H1 (cell line): ENCODE measurements around the gene OTUD1. TPM values are rescaled to one million over a fixed set of nuclear protein-coding genes. Genes with fewer than 3 reads are reported as not detected.

Experiments
- CTCF ChIA-PET: fragments of 300-600 bp; sonication (Branson Sonifier 250); formaldehyde crosslinking; loops from one replicate; lab custom pipeline; 2021; ENCODE audit not compliant: partially characterized antibody; lab: Charles Lee
- POLR2A ChIA-PET: fragments of 300-600 bp; sonication (Branson Sonifier 250); formaldehyde crosslinking; loops from one replicate; lab custom pipeline; 2021; ENCODE audit warnings: inconsistent platforms; ENCODE audit not compliant: partially characterized antibody; lab: Charles Lee
- DNase-seq, 2 experiments: peaks; one replicate each; pipeline versions ENCODE4 v3.0.0 to v3.0.0-alpha.2; 2010 to 2022; ENCODE audit warnings: low spot score in 2 of 2, low read depth in 1 of 2, mixed read lengths in 1 of 2
- FAIRE-seq: peaks from 2 replicates; lab custom pipeline; 2011; peaks lifted over from hg19 to GRCh38; lab: Jason Lieb, UNC
- H2AFZ ChIP-seq: 2 replicates; pipeline ENCODE4 v1.8.1; 2012; ENCODE audit warnings: low read length, inconsistent platforms
- H2AK5ac ChIP-seq: 2 replicates; pipeline ENCODE4 v1.6.1; 2013; ENCODE audit warnings: low read depth, low read length
- H2BK120ac ChIP-seq: replicated peaks from 2 replicates; pipeline ENCODE3; 2013; ENCODE audit warnings: low read depth, low read length, inconsistent platforms
- H2BK12ac ChIP-seq: 2 replicates; pipeline ENCODE4 v1.6.1; 2013; ENCODE audit warnings: low read depth, low read length
- H2BK15ac ChIP-seq: 2 replicates; pipeline ENCODE4 v1.6.1; 2013; ENCODE audit warnings: low read length
- H2BK20ac ChIP-seq: 2 replicates; pipeline ENCODE4 v1.6.1; 2013; ENCODE audit warnings: low read length
- H2BK5ac ChIP-seq: 2 replicates; pipeline ENCODE4 v1.6.1; 2013; ENCODE audit warnings: low read depth, low read length
- H3K14ac ChIP-seq: 2 replicates; pipeline ENCODE4 v1.6.1; 2013; ENCODE audit warnings: inconsistent platforms; ENCODE audit not compliant: insufficient read length
- H3K18ac ChIP-seq: 2 replicates; pipeline ENCODE4 v1.6.1; 2013; ENCODE audit warnings: low read length; ENCODE audit errors: extremely low read depth
- H3K23ac ChIP-seq: 2 replicates; pipeline ENCODE4 v1.6.1; 2013; ENCODE audit warnings: inconsistent platforms; ENCODE audit not compliant: insufficient read length
- H3K23me2 ChIP-seq: 2 replicates; pipeline ENCODE4 v1.6.1; 2013; ENCODE audit warnings: low read depth, low read length
- H3K27ac ChIP-seq: 2 replicates; pipeline ENCODE4 v1.6.1; 2011; ENCODE audit warnings: low read depth, low read length, inconsistent platforms
- H3K27me3 ChIP-seq, 4 experiments: replicated peaks in 1 of 4; 1 replicate in 1 of 4; 2 replicates in 3 of 4; pipeline versions ENCODE4 v1.6.1 to v1.8.1; 2011 to 2013; ENCODE audit warnings: low read length in 3 of 4, mild to moderate bottlenecking in 3 of 4, inconsistent platforms in 2 of 4, mixed read lengths in 2 of 4, moderate library complexity in 1 of 4; ENCODE audit not compliant: control insufficient read depth in 3 of 4, insufficient read depth in 3 of 4; ENCODE audit errors: extremely low read depth in 1 of 4
- H3K36me3 ChIP-seq, 4 experiments: 2 replicates each; pipeline versions ENCODE4 v1.6.1 to v1.8.1; 2011 to 2013; ENCODE audit warnings: mild to moderate bottlenecking in 4 of 4, low read length in 3 of 4, moderate library complexity in 2 of 4, control low read depth in 1 of 4, inconsistent platforms in 1 of 4; ENCODE audit not compliant: insufficient read depth in 4 of 4, control insufficient read depth in 2 of 4
- H3K4ac ChIP-seq: replicated peaks from 2 replicates; pipeline ENCODE3; 2013; ENCODE audit warnings: low read length, low read depth, mixed read lengths, inconsistent platforms; ENCODE audit not compliant: insufficient read length
- H3K4me1 ChIP-seq, 4 experiments: replicated peaks in 1 of 4; 1 replicate in 1 of 4; 2 replicates in 3 of 4; pipeline versions ENCODE4 v1.6.1 to v1.8.1; 2011 to 2013; ENCODE audit warnings: low read length in 3 of 4, inconsistent platforms in 2 of 4, mixed read lengths in 1 of 4; ENCODE audit not compliant: insufficient read depth in 4 of 4, control insufficient read depth in 3 of 4
- H3K4me2 ChIP-seq, 2 experiments: 2 replicates each; pipeline versions ENCODE4 v1.6.1 to v1.8.1; 2011 to 2013; ENCODE audit warnings: low read depth in 2 of 2, low read length in 2 of 2, control low read depth in 1 of 2, inconsistent platforms in 1 of 2, mild to moderate bottlenecking in 1 of 2; ENCODE audit not compliant: insufficient read depth in 1 of 2
- H3K4me3 ChIP-seq, 4 experiments: fragments of 200-600, 300-600 bp in 1 of 4; sonication (generic), shearing (Covaris generic), sonication (Bioruptor Twin) in 1 of 4; 2 replicates each; pipeline versions ENCODE4 v1.5.1 to v1.8.1; 2011 to 2016; ENCODE audit warnings: low read length in 4 of 4, low read depth in 3 of 4, control low read depth in 2 of 4, inconsistent platforms in 2 of 4, mild to moderate bottlenecking in 2 of 4, mixed read lengths in 1 of 4, moderate library complexity in 1 of 4; ENCODE audit not compliant: insufficient read depth in 2 of 4; ENCODE audit errors: extremely low read depth in 1 of 4
- H3K56ac ChIP-seq: replicated peaks from 2 replicates; pipeline ENCODE3; 2013; ENCODE audit warnings: low read depth, mild to moderate bottlenecking, mixed read lengths, low read length, inconsistent platforms; ENCODE audit not compliant: insufficient read length
- H3K79me1 ChIP-seq: 2 replicates; pipeline ENCODE4 v1.6.1; 2013; ENCODE audit warnings: low read depth, low read length, control low read depth
- H3K79me2 ChIP-seq, 2 experiments: 2 replicates each; pipeline versions ENCODE4 v1.6.1 to v1.8.1; 2012 to 2013; ENCODE audit warnings: low read length in 2 of 2, mild to moderate bottlenecking in 2 of 2, inconsistent platforms in 1 of 2; ENCODE audit not compliant: insufficient read depth in 2 of 2, control insufficient read depth in 1 of 2
- H3K9ac ChIP-seq, 4 experiments: replicated peaks in 1 of 4; 1 replicate in 1 of 4; 2 replicates in 3 of 4; pipeline versions ENCODE4 v1.6.1 to v1.8.1; 2011 to 2013; ENCODE audit warnings: low read depth in 3 of 4, low read length in 3 of 4, control low read depth in 2 of 4, mild to moderate bottlenecking in 2 of 4, moderate library complexity in 2 of 4, inconsistent platforms in 1 of 4; ENCODE audit errors: extremely low read depth in 1 of 4
- H3K9me3 ChIP-seq, 2 experiments: 2 replicates each; pipeline versions ENCODE4 v1.6.1 to v1.8.1; 2012 to 2013; ENCODE audit warnings: mild to moderate bottlenecking in 2 of 2, moderate library complexity in 2 of 2, control low read depth in 1 of 2, inconsistent platforms in 1 of 2, low read depth in 1 of 2, low read length in 1 of 2, mixed read lengths in 1 of 2; ENCODE audit not compliant: insufficient read depth in 2 of 2
- H4K20me1 ChIP-seq, 2 experiments: replicated peaks in 1 of 2; 2 replicates each; pipeline versions ENCODE3 to v1.8.1; 2011 to 2013; ENCODE audit warnings: inconsistent platforms in 2 of 2, low read length in 2 of 2, mild to moderate bottlenecking in 1 of 2; ENCODE audit not compliant: insufficient read depth in 2 of 2, control insufficient read depth in 1 of 2
- H4K5ac ChIP-seq: 2 replicates; pipeline ENCODE4 v1.6.1; 2013; ENCODE audit warnings: low read length, low read depth, mixed read lengths, inconsistent platforms; ENCODE audit not compliant: insufficient read length
- H4K8ac ChIP-seq: 2 replicates; pipeline ENCODE4 v1.8.0; 2013; ENCODE audit warnings: mild to moderate bottlenecking, moderate library complexity, low read length, inconsistent platforms; ENCODE audit not compliant: insufficient read depth; ENCODE audit errors: extremely low read depth
- H4K91ac ChIP-seq: replicated peaks from 2 replicates; pipeline ENCODE3; 2013; ENCODE audit warnings: low read length, mixed read lengths, inconsistent platforms; ENCODE audit not compliant: insufficient read length
- BRCA1 ChIP-seq: IDR thresholded peaks from 2 replicates; pipeline ENCODE4 v1.6.1; 2012; ENCODE audit warnings: low read depth, low read length, improper control_type of control experiment
- CHD2 ChIP-seq: IDR thresholded peaks from 2 replicates; pipeline ENCODE4 v1.6.1; 2012; ENCODE audit warnings: low read length, improper control_type of control experiment
- EP300 ChIP-seq, 2 experiments: IDR thresholded peaks; 1 replicate in 1 of 2; 2 replicates in 1 of 2; pipeline ENCODE4 v1.6.1; 2011 to 2012; ENCODE audit warnings: low read depth in 2 of 2, low read length in 2 of 2, mild to moderate bottlenecking in 2 of 2, borderline replicate concordance in 1 of 2, inconsistent platforms in 1 of 2, moderate library complexity in 1 of 2
- EZH2 ChIP-seq: fragments of 200-600 bp; sonication (generic); IDR thresholded peaks from 2 replicates; pipeline ENCODE4 v1.7.1; 2012; ENCODE audit warnings: low read depth, mild to moderate bottlenecking, moderate library complexity, low read length, inconsistent platforms; ENCODE audit not compliant: severe bottlenecking
- KDM4A ChIP-seq: IDR thresholded peaks from one replicate; pipeline ENCODE4 v1.7.1; 2012; ENCODE audit warnings: low read depth, mild to moderate bottlenecking, moderate library complexity, low read length, inconsistent platforms; ENCODE audit not compliant: severe bottlenecking
- NRF1 ChIP-seq: IDR thresholded peaks from 2 replicates; pipeline ENCODE4 v1.6.1; 2011; ENCODE audit warnings: mild to moderate bottlenecking, low read depth, low read length, improper control_type of control experiment
- SIN3A ChIP-seq, 2 experiments: IDR thresholded peaks in 1 of 2; conservative IDR thresholded peaks in 1 of 2; 2 replicates each; pipeline ENCODE4 v1.6.1; 2011 to 2012; ENCODE audit warnings: low read length in 2 of 2, improper control_type of control experiment in 1 of 2, low read depth in 1 of 2, mild to moderate bottlenecking in 1 of 2
- SP1 ChIP-seq: IDR thresholded peaks from 2 replicates; pipeline ENCODE4 v1.6.1; 2011; ENCODE audit warnings: low read depth, low read length
- SP2 ChIP-seq: IDR thresholded peaks from 2 replicates; pipeline ENCODE4 v1.6.1; 2012; ENCODE audit warnings: mild to moderate bottlenecking, low read length, inconsistent platforms
- TAF1 ChIP-seq: IDR thresholded peaks from 2 replicates; pipeline ENCODE4 v1.6.1; 2011; ENCODE audit warnings: mild to moderate bottlenecking, low read depth, low read length
- WGBS, 2 experiments: shearing (Covaris generic) in 1 of 2; methylation state at CpG; one replicate each; pipeline versions ENCODE4 v1.1.6 to v1.1.7; 2013 to 2015; ENCODE audit warnings: low lambda C conversion rate in 2 of 2, mixed read lengths in 2 of 2, inconsistent platforms in 1 of 2, low coverage in 1 of 2, missing lambda C conversion rate in 1 of 2; ENCODE audit not compliant: insufficient replicate concordance in 2 of 2, insufficient coverage in 1 of 2, insufficient read length in 1 of 2; ENCODE audit errors: extremely low coverage in 1 of 2, missing lambda C conversion rate in 1 of 2; 5-methylcytosine and 5-hydroxymethylcytosine counted together
- polyA plus RNA-seq, 7 experiments: library from polyadenylated mRNA; depleted of rRNA in 3 of 7; stranded (reverse) in 5 of 7; unstranded in 2 of 7; fragments of >200 nt in 5 of 7; fragments of 200-250 nt in 2 of 7; gene quantifications; 1 replicate in 5 of 7; 2 replicates in 1 of 7; 4 replicates in 1 of 7; pipeline versions ENCODE4 v1.2.1 to v1.2.3, GENCODE V29; 2011 to 2013; ENCODE audit warnings: missing spikeins in 2 of 7, mixed read lengths in 2 of 7
- total RNA-seq: library from RNA; stranded (reverse); fragmentation: NEBNext Ultra II Directional; extraction: Animal tissue kit (Norgen Biotek cat#: 25700); gene quantifications from 2 replicates; pipeline ENCODE4 v1.2.1, GENCODE V29; 2021
- TF ChIP-seq, protein P1 (sequence below): IDR thresholded peaks from 2 replicates; pipeline ENCODE4 v1.6.1; 2011; ENCODE audit warnings: low read length, improper control_type of control experiment

Gene OTUD1
- total and polyA plus RNA-seq, 2 of the 8 experiments (the other 6 are each of a cell fraction or from before 2014, with no cell fraction given): 1.3 to 7.1 TPM

DNA sequence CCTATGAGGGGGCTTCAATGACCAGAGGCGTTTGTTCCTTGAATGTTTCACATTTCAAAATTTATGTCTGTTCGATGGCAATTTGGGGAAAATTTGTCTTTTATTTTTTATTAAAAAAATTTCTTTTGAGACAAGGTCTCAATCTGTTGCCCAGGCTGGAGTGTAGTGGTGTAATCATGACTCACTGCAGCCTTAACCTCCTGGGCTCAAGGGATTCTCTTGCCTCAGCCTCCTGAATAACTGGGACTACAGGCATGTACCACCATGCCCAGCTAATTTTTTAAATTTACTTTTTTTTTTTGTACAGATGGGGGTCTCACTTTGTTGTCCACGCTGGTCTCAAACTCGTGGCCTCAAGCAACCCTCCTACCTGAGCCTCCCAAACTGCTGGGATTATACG is 39.7 kb downstream of the OTUD1 start:
- POLR2A ChIA-PET: interaction anchor here (0.7 kb wide), 1 partner anchor 176 kb away, joined by 3 read pairs; no protein-coding TSS in a partner anchor
- H3K4me3 ChIP-seq: no peak overlapping the region
- no peaks in the 10 kb centered on the region for H4K20me1 ChIP-seq
- no peak overlapping the region for H2BK20ac ChIP-seq
- H2BK15ac ChIP-seq: no peak overlapping the region
- no peak for DNase-seq
- H2BK120ac ChIP-seq: no peak overlapping the region
- no peak for FAIRE-seq
- H4K5ac ChIP-seq: no peak overlapping the region
- WGBS, 2 experiments: 93% methylated on average over 5 of the region's 5 CpGs; no CpG with 5 or more reads in 1 of the 2 experiments
- no peaks in the 10 kb centered on the region for H3K79me1 ChIP-seq
- no peaks in the 10 kb centered on the region for H3K79me2 ChIP-seq
- H2BK5ac ChIP-seq: no peak overlapping the region
- H2BK12ac ChIP-seq: no peak overlapping the region
- H3K4ac ChIP-seq: no peak overlapping the region
- no peaks in the 10 kb centered on the region for H3K4me1 ChIP-seq
- no peak overlapping the region for H3K56ac ChIP-seq
- H4K91ac ChIP-seq: no peak overlapping the region
- no peaks in the 10 kb centered on the region for H3K36me3 ChIP-seq
- no peak overlapping the region for H2AFZ ChIP-seq
- TF ChIP-seq SP1 (no peak), BRCA1 (no peak), SP2 (no peak), EZH2 (no peak), SIN3A (conservative IDR thresholded peaks at IDR 0.05 in 1 of 2, IDR thresholded peaks at IDR 0.05 in 1 of 2; ENCODE audit: low read depth in 1 of 2, low read length in 2 of 2) (no peak), CHD2 (no peak), EP300 (IDR thresholded peaks at IDR 0.05; ENCODE audit: borderline replicate concordance in 1 of 2, low read depth in 2 of 2, low read length in 2 of 2) (no peak), TAF1 (no peak), NRF1 (no peak), KDM4A (no peak)
- TF ChIP-seq, protein P1, sequence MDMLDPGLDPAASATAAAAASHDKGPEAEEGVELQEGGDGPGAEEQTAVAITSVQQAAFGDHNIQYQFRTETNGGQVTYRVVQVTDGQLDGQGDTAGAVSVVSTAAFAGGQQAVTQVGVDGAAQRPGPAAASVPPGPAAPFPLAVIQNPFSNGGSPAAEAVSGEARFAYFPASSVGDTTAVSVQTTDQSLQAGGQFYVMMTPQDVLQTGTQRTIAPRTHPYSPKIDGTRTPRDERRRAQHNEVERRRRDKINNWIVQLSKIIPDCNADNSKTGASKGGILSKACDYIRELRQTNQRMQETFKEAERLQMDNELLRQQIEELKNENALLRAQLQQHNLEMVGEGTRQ: no peak
- TF ChIP-seq, all 59 proteins: peak for 0
- H3K23me2 ChIP-seq: no peaks in the 10 kb centered on the region
- H3K9me3 ChIP-seq: no peaks in the 10 kb centered on the region
- H3K27ac ChIP-seq: no peak overlapping the region
- no peak overlapping the region for H4K8ac ChIP-seq
- H3K4me2 ChIP-seq: no peak overlapping the region
- H3K23ac ChIP-seq: no peak overlapping the region
- H2AK5ac ChIP-seq: no peak overlapping the region
- CTCF ChIA-PET: no interaction called here
- H3K27me3 ChIP-seq: no peaks in the 10 kb centered on the region; a peak in 1 of 7 replicates
- no peak overlapping the region for H3K14ac ChIP-seq
- H3K9ac ChIP-seq: no peak overlapping the region
- no peak overlapping the region for H3K18ac ChIP-seq
